Measurements from ENCODE around the gene UXS1. TPM values are rescaled to one million over a fixed set of nuclear protein-coding genes. Genes with fewer than 3 reads are reported as not detected.
A peak's percentile ranks its signal among the peaks of the same experiment; 100 is the strongest.

UXS1 gene
- polyA plus RNA-seq, 1 of the 3 experiments (the other 2 are of a cell fraction): 55.9 TPM

- TF ChIP-seq NFIC (IDR thresholded peaks at IDR 0.05; ENCODE audit: borderline replicate concordance) (peak; percentile 53; the same call in 1 of the 2 replicates), YY1 (IDR thresholded peaks at IDR 0.05; ENCODE audit: low read depth) (no peak)
- Histone ChIP-seq H4K20me1 (ENCODE audit: insufficient read depth) (no peaks in the 10 kb centered on the region), H2AFZ (ENCODE audit: low read depth) (no peak overlapping the region), H3K9me3 (no peaks in the 10 kb centered on the region), H3K9ac (no peak overlapping the region), H3K9me2 (no peaks in the 10 kb centered on the region), H3K36me3 (replicated peaks in 1 of 2; ENCODE audit: control insufficient read depth in 1 of 2, insufficient read depth in 2 of 2, low read length in 1 of 2) (peaks cover 5 to 20% of the 10 kb centered on the region in 2 experiments), H3K4me2 (no peak overlapping the region), H3F3A (replicated peaks; ENCODE audit: insufficient read depth) (no peaks in the 10 kb centered on the region), H3K4me3 (ENCODE audit: low read depth in 2 of 2, low read length in 1 of 2) (no peak overlapping the region), H3K27me3 (ENCODE audit: insufficient read depth) (no peaks in the 10 kb centered on the region), H3K79me2 (ENCODE audit: insufficient read depth) (peaks cover 4% of the 10 kb centered on the region; the same call in 1 of the 2 replicates), H3K27ac (ENCODE audit: low read depth in 2 of 2, low read length in 1 of 2) (no peak overlapping the region), H3K4me1 (ENCODE audit: control insufficient read depth in 1 of 2, insufficient read depth in 2 of 2, low read depth in 1 of 2, low read length in 1 of 2) (no peaks in the 10 kb centered on the region; a peak in 2 of 4 replicates)
- CTCF ChIA-PET: interaction anchor here (1.2 kb wide), 1 partner anchor 12 kb away, joined by 3 read pairs; no protein-coding TSS in a partner anchor
- DNase-seq: no peak
- POLR2A ChIA-PET: no interaction called here
- WGBS (ENCODE audit: low lambda C conversion rate): 86% methylated on average over 11 of the region's 11 CpGs
Measured at GRCh38 chr2:106161938-106162820, 31.9 kb downstream of the UXS1 start.

- Histone ChIP-seq H3K4me1 (ENCODE audit: control insufficient read depth in 1 of 2, insufficient read depth in 2 of 2, low read depth in 1 of 2, low read length in 1 of 2) (no peaks in the 10 kb centered on the region; a peak in 2 of 4 replicates), H3K9me2 (no peaks in the 10 kb centered on the region), H3K9ac (no peak overlapping the region), H3K79me2 (ENCODE audit: insufficient read depth) (peaks cover 4% of the 10 kb centered on the region; the same call in 1 of the 2 replicates), H2AFZ (ENCODE audit: low read depth) (no peak overlapping the region), H3F3A (replicated peaks; ENCODE audit: insufficient read depth) (no peaks in the 10 kb centered on the region), H3K36me3 (replicated peaks in 1 of 2; ENCODE audit: control insufficient read depth in 1 of 2, insufficient read depth in 2 of 2, low read length in 1 of 2) (peaks cover 5 to 21% of the 10 kb centered on the region in 2 experiments), H3K4me2 (no peak overlapping the region), H3K27ac (ENCODE audit: low read depth in 2 of 2, low read length in 1 of 2) (no peak overlapping the region), H3K9me3 (no peaks in the 10 kb centered on the region), H4K20me1 (ENCODE audit: insufficient read depth) (no peaks in the 10 kb centered on the region), H3K27me3 (ENCODE audit: insufficient read depth) (no peaks in the 10 kb centered on the region), H3K4me3 (ENCODE audit: low read depth in 2 of 2, low read length in 1 of 2) (no peak overlapping the region)
- 92% methylated on average over 4 of the region's 4 CpGs for WGBS (ENCODE audit: low lambda C conversion rate)
- no peak for DNase-seq
- ChIA-PET POLR2A (no interaction called here), CTCF (interaction anchor here (1.2 kb wide), 1 partner anchor 11 kb away, joined by 3 read pairs; no protein-coding TSS in a partner anchor)
- TF ChIP-seq FOSL2 (IDR thresholded peaks at IDR 0.05; ENCODE audit: borderline replicate concordance, low read depth) (no peak), USF2 (IDR thresholded peaks at IDR 0.05; ENCODE audit: borderline replicate concordance, low read depth, low read length) (no peak), TCF12 (IDR thresholded peaks at IDR 0.05) (no peak), GABPA (IDR thresholded peaks at IDR 0.05; ENCODE audit: low read depth) (no peak), USF1 (IDR thresholded peaks at IDR 0.05; ENCODE audit: borderline replicate concordance, low read depth) (no peak), REST (IDR thresholded peaks at IDR 0.05; ENCODE audit: low read depth, low read length) (no peak)
Measured at GRCh38 chr2:106161341-106161740, 32.8 kb downstream of the UXS1 start.
